Tibial nerve (tissue), 4 donors: ENCODE measurements around the gene SLC45A2. TPM values are rescaled to one million over a fixed set of nuclear protein-coding genes. Genes with fewer than 3 reads are reported as not detected.
"Not testable (repeated sequence)": the region's sequence is repeated elsewhere in the genome, so short reads cannot be mapped to it uniquely, and the experiment has no call there.

ENCODE experiments used
- DNase-seq, 2 donors: peaks; one replicate each; pipeline ENCODE4 v3.0.0-alpha.2; 2019; ENCODE audit warnings: low spot score in 2 of 2
- H3K27ac ChIP-seq, 4 donors: fragments of 200-600 bp; sonication (generic) in 3 of 4; one replicate each; pipeline ENCODE4 v1.5.1; 2017 to 2019; ENCODE audit warnings: mild to moderate bottlenecking in 1 of 4
- H3K27me3 ChIP-seq, 2 donors: fragments of 200-600 bp; sonication (generic) in 1 of 2; one replicate each; pipeline versions ENCODE4 v1.5.1 to v1.6.0; 2017 to 2019
- H3K36me3 ChIP-seq, 3 donors: fragments of 200-600 bp; sonication (generic); one replicate each; pipeline ENCODE4 v1.5.1; 2018 to 2019
- H3K4me1 ChIP-seq, 4 donors: fragments of 200-600 bp; sonication (generic) in 3 of 4; one replicate each; pipeline ENCODE4 v1.5.1; 2017 to 2019
- H3K4me3 ChIP-seq, 4 donors: fragments of 200-600 bp; sonication (generic) in 3 of 4; one replicate each; pipeline ENCODE4 v1.5.1; 2017 to 2019; ENCODE audit warnings: mild to moderate bottlenecking in 1 of 4, moderate library complexity in 1 of 4
- H3K9me3 ChIP-seq, 4 donors: fragments of 200-600 bp; sonication (generic) in 3 of 4; one replicate each; pipeline ENCODE4 v1.5.1; 2017 to 2019
- CTCF ChIP-seq, 5 experiments: fragments of 200-600 bp in 3 of 5; fragments of 450-650 bp in 2 of 5; sonication (generic) in 3 of 5; IDR thresholded peaks; one replicate each; pipeline ENCODE4 v1.5.1; 2016 to 2019; ENCODE audit warnings: antibody characterized with exemption in 5 of 5, mild to moderate bottlenecking in 3 of 5, moderate library complexity in 2 of 5
- EP300 ChIP-seq, 2 donors: sonication (generic); formaldehyde crosslinking; IDR thresholded peaks; one replicate each; pipeline ENCODE4 v1.6.1; 2017; ENCODE audit warnings: antibody characterized with exemption in 2 of 2, mild to moderate bottlenecking in 1 of 2
- POLR2A ChIP-seq, 2 donors: fragments of 450-650 bp; IDR thresholded peaks; one replicate each; pipeline ENCODE4 v1.6.1; 2017; ENCODE audit warnings: antibody characterized with exemption in 2 of 2, mild to moderate bottlenecking in 2 of 2, moderate library complexity in 2 of 2
- WGBS, 2 donors: methylation state at CpG; one replicate each; pipeline ENCODE4 v1.1.5; 2018; 5-methylcytosine and 5-hydroxymethylcytosine counted together
- total RNA-seq, 4 donors: library from RNA; depleted of rRNA; stranded (reverse); fragments of >200 nt; gene quantifications; one replicate each; pipeline ENCODE4 v1.1.0, GENCODE V29; 2016

Gene SLC45A2, protein sequence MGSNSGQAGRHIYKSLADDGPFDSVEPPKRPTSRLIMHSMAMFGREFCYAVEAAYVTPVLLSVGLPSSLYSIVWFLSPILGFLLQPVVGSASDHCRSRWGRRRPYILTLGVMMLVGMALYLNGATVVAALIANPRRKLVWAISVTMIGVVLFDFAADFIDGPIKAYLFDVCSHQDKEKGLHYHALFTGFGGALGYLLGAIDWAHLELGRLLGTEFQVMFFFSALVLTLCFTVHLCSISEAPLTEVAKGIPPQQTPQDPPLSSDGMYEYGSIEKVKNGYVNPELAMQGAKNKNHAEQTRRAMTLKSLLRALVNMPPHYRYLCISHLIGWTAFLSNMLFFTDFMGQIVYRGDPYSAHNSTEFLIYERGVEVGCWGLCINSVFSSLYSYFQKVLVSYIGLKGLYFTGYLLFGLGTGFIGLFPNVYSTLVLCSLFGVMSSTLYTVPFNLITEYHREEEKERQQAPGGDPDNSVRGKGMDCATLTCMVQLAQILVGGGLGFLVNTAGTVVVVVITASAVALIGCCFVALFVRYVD
- total RNA-seq = not detected

DNA sequence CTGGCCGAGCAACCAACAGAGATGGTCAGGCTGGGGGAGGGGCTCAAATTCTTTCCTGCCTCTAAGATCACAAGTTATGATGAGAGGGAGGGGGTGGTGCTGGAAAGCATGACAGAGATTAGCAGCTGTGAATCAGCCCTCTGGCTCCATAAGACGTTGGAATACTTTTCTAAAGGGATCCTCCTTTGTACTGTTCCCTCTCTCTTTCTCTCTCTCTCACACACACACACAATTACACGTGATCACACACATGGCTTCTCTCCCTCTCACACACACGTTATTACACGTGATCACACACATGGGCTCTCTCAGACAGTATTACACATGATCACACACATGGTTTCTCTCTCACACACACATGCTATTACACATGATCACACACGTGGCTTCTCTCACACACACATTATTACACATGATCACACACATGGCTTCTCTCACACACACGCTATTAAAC, at the start of gene SLC45A2:
TSS of gene SLC45A2 (minus strand) at position 23 of the 454 bp plus-strand sequence. CDS start 110 bp downstream, outside the sequence.
- Histone ChIP-seq H3K4me1 (peaks cover 0 to 6% (median 0%) of the 10 kb centered on the region in 4 donors), H3K4me3 (no peak within 1 kb of the TSS), H3K9me3 (no peaks in the 10 kb centered on the region), H3K27me3 (no peaks in the 10 kb centered on the region), H3K27ac (no peak within 1 kb of the TSS), H3K36me3 (peaks cover 0 to 36% (median 0%) of the 10 kb centered on the region in 3 donors)
- DNase-seq = no peak
- whole genome bisulfite sequencing, 2 donors = 78% methylated on average over 7 of the region's 7 CpGs
- TF ChIP-seq POLR2A (IDR thresholded peaks at IDR 0.05) (no peak), EP300 (IDR thresholded peaks at IDR 0.05) (no peak), CTCF (IDR thresholded peaks at IDR 0.05) (no peak)

DNA sequence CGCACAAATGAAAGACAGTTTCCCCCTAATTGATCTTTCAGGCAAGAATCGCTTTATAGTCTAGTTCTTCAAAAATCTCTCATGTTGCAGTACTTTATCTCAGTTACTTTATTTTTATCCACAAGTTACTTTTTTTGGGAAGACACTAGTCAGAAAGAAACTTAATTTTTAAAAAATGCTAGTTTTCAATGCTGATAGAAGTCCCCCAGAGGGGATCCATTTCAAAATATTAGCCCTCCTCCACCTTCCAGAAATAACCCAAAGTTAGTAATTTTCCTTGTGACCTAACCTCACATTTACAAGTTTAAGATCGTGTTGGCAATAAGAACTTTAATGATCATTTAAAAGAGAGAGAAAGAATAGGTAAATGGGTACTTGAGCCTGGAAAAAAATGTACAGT, 47.5 kb upstream of the SLC45A2 start:
- no peaks in the 10 kb centered on the region for H3K4me1 ChIP-seq
- TF ChIP-seq EP300 (IDR thresholded peaks at IDR 0.05) (no peak), CTCF (IDR thresholded peaks at IDR 0.05) (no peak), POLR2A (IDR thresholded peaks at IDR 0.05) (no peak)
- H3K36me3 ChIP-seq = peaks cover 0 to 42% (median 0%) of the 10 kb centered on the region in 3 donors
- no peaks in the 10 kb centered on the region for H3K9me3 ChIP-seq
- no peak overlapping the region for H3K4me3 ChIP-seq
- WGBS, 2 donors = 46 to 49% methylated on average over 3 of the region's 3 CpGs
- H3K27ac ChIP-seq = no peak overlapping the region
- DNase-seq = no peak
- H3K27me3 ChIP-seq = no peaks in the 10 kb centered on the region

DNA sequence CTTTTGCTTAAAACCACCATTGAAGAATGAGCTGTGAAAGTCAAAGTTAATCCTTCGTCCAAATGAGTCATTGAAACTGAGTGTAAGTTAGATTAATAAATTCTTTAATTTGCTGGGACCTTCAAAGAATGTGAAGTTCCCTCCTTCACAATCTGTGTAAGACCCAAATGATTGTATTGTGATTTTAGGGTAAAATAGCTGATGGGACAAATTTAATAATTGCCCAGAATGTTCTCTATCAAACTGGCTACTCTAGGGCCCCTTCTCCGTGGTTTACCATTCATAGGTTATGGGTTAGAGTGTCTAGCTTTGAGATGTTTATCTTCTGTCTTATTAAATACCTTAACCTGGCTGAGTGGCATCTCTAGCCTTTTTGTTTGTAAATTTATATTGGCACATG, 46.6 kb upstream of the SLC45A2 start:
- TF ChIP-seq CTCF (IDR thresholded peaks at IDR 0.05) (no peak), EP300 (IDR thresholded peaks at IDR 0.05) (no peak), POLR2A (IDR thresholded peaks at IDR 0.05) (no peak)
- DNase-seq = no peak
- Histone ChIP-seq H3K36me3 (peaks cover 0 to 43% (median 0%) of the 10 kb centered on the region in 3 donors), H3K9me3 (no peaks in the 10 kb centered on the region), H3K27me3 (no peaks in the 10 kb centered on the region), H3K4me1 (no peaks in the 10 kb centered on the region), H3K27ac (no peak overlapping the region), H3K4me3 (no peak overlapping the region)
- 83 to 89% methylated on average over 2 of the region's 2 CpGs for WGBS, 2 donors

DNA sequence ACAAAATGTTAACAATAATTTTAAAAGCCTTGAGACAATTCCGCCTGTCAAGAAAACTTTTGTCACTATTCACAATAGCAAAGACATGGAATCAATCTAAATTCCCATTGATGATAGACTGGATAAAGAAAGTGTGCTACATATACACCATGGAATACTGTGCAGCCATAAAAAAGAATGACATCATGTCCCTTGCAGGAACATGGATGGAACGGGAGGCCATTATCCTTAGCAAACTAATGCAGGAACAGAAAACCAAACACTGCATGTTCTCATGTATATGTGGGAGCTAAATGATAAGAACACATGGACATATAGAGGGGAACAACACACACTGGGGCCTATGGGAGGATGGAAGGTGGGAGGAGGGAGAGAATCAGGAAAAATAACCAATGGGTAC, 46.1 kb upstream of the SLC45A2 start:
- H3K36me3 ChIP-seq = peaks cover 0 to 46% (median 0%) of the 10 kb centered on the region in 3 donors
- not testable (repeated sequence) for H3K4me1 ChIP-seq, H3K27me3 ChIP-seq, H3K4me3 ChIP-seq, H3K27ac ChIP-seq, H3K9me3 ChIP-seq, DNase-seq
- WGBS, 2 donors = 94 to 97% methylated on average over 2 of the region's 2 CpGs

- Histone ChIP-seq H3K4me3 (no peak overlapping the region), H3K27ac (no peak overlapping the region), H3K27me3 (no peaks in the 10 kb centered on the region), H3K4me1 (no peaks in the 10 kb centered on the region), H3K36me3 (peaks cover 0 to 44% (median 0%) of the 10 kb centered on the region in 3 donors), H3K9me3 (no peaks in the 10 kb centered on the region)
- TF ChIP-seq POLR2A (IDR thresholded peaks at IDR 0.05) (no peak), CTCF (IDR thresholded peaks at IDR 0.05) (no peak), EP300 (IDR thresholded peaks at IDR 0.05) (no peak)
- DNase-seq = no peak
- 76 to 89% methylated on average over 1 of the region's 1 CpG for WGBS, 2 donors
These were observed 45.6 kb upstream of the SLC45A2 start for GRCh38 chr5:34030048-34030447.
